Testis (tissue), 2 donors: Measurements from ENCODE around the gene CAPN9.

ENCODE experiments used
- CTCF ChIP-seq, 3 experiments: fragments of 450-650 bp in 2 of 3; fragments of 200-600 bp in 1 of 3; sonication (generic) in 1 of 3; IDR thresholded peaks; one replicate each; pipeline ENCODE4 v1.5.1; 2016 to 2019; ENCODE audit warnings: antibody characterized with exemption in 3 of 3, mild to moderate bottlenecking in 2 of 3, moderate library complexity in 1 of 3
- POLR2A ChIP-seq: fragments of 450-650 bp; IDR thresholded peaks from one replicate; pipeline ENCODE4 v1.6.1; 2017; ENCODE audit warnings: antibody characterized with exemption, mild to moderate bottlenecking, moderate library complexity

- no peak for TF ChIP-seq CTCF (IDR thresholded peaks at IDR 0.05)
- TF ChIP-seq POLR2A: no peak
Measured at GRCh38 chr1:230739564-230740290, 7.5 kb upstream of the CAPN9 start.
